GM18508 (cell line): ENCODE measurements around the gene KCTD5.
"Not testable (repeated sequence)": the region's sequence is repeated elsewhere in the genome, so short reads cannot be mapped to it uniquely, and the experiment has no call there.

Experiments
- ATAC-seq: cut with Tn5 transposase; IDR thresholded peaks from one replicate; pipeline ENCODE4 v1.9.1; 2021; ENCODE audit warnings: moderate number of reproducible peaks; ENCODE audit not compliant: insufficient read depth, unreplicated experiment

Gene KCTD5

GRCh38 chr16:2692948-2693651, 10.8 kb downstream of the KCTD5 start:
- no peak for ATAC-seq

DNA sequence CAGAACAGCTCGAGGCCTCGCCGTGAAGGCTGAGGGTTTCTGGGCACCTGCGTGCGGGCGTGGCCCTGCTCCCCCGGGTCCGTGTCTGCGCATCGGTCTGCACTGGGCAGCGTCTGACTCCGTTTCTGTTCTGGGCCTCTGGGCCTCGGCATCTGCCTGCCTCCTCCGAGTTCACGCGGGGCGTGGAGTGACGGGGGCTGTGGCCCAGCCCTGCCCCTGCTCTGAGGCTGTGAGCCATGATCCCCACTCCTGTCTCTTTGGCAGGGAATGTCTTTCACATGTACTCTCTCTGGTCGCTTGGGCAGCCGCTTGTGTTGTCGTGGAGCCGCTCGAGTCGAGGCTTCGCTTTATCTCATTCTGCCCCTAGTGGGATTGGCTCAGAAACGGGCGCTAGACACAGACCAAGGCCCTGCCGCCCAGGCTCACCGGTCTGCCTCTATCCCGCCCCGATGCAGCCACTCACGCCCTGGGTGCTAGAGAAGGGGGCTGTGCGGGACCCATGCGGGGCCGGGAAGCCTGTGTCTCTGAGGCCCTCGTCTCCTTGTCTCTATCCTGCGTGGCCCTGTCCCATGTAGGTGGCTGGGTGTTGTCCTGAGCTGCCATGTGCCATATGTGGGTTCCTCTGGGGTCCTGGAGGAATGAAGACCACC, 14.4 kb downstream of the KCTD5 start:
- not testable (repeated sequence) for ATAC-seq

DNA sequence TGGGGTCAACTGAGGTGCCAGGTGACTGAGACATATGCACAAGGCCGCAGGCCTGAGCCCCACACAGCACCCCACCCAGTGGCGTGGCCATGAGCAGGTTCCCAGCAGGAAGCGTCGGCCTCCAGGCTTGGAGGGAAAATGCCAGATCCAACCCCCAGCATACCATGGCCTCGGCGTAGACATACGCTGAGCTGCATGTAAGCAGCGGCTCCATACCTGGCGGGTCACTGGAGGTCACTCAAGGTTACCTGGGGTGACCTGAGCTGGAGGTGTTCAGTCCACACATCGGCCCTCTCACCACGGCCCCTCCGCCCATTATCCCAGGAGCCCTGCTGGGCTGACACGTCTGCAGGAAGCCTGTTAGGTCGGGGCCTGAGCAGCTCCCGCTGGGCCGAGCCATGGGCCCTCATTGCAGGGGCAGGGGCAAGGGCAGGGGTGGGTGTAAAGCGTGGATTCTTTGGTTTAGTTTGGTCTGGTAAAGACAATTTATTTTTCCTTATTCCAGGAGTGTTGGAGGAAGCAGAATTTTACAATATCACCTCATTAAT, 15.2 kb downstream of the KCTD5 start:
- no peak for ATAC-seq

- no peak for ATAC-seq
Observed at GRCh38 chr16:2698103-2698870, 16.0 kb downstream of the KCTD5 start.

- no peak for ATAC-seq
Observed at GRCh38 chr16:2698965-2699750, 16.8 kb downstream of the KCTD5 start.

- ATAC-seq: no peak
Observed at GRCh38 chr16:2699791-2700600, 17.7 kb downstream of the KCTD5 start.

- ATAC-seq: no peak
Observed at GRCh38 chr16:2700786-2701185, 18.5 kb downstream of the KCTD5 start.

DNA sequence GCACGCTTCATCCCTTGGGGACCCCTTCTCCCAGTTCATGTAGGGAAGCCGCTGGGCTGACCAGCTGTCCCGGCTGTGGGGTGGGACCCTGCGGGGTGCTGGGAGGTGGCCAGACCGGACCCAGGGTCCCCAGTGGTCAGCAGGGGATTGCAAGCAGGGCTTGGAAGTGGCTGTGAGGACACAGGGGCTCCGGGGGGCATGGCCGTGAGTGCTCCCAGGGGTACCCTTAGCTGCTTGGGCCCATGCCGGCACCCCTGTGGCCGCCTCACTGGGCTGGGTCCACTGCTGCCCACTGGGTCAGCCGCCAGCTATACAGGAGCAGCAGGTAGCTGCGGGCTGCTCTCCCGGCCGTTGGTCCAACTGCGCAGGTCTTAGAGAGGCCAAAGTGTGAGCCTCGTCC, 18.9 kb downstream of the KCTD5 start:
- ATAC-seq: no peak

DNA sequence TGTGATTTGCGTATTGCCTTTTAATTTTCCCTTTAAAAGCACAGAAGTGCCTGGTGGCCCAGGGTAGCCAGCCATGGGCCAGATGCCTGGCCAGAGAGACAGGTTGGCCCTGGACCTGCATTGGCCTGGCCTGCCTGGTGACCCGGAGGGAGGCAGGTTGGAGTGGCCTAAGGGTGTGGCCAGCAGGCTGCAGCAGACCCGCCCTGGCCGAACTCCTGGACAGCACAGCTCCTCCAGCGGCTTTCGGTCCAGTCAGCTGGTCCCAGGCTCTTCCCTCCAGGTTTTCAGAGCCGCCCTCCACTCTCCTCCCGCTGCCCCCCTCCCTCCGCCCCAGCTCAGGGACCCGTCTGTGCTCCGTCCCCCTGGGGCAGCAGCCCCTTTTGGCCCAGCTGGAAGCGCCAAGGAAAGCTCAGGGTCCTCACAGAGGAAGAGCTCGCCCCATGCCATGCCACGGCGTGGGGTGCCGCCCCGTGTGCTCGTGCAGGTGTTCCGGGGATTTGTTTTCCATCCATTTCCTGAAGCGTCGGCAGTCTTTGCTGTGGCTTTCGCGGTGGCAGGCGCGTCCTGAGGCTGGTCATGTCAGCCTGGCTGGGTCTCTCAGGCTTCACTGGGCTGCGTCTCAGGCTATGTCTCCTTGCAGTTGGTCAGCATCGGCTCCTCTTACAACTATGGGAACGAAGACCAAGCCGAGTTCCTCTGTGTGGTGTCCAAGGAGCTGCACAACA, 19.6 kb downstream of the KCTD5 start:
- ATAC-seq: no peak

DNA sequence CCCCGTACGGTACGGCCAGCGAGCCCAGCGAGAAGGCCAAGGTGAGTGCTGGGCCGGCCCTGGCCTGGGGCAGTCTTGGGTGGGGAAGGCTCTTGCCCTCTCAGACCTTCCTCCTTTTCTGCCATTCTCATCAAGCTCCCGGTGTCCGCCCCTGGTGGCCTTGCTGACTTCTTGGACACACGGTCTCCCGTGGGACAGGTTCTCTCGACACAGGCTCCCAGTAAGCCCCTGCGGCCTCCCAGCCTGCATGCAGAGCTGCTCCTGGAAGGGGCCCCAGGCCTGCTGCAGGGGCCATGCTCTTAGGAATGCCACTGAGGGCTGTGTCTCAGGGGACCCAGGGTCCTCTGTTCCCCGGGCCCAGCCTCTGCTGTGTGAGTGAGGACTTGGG, 20.1 kb downstream of the KCTD5 start:
- ATAC-seq: no peak

DNA sequence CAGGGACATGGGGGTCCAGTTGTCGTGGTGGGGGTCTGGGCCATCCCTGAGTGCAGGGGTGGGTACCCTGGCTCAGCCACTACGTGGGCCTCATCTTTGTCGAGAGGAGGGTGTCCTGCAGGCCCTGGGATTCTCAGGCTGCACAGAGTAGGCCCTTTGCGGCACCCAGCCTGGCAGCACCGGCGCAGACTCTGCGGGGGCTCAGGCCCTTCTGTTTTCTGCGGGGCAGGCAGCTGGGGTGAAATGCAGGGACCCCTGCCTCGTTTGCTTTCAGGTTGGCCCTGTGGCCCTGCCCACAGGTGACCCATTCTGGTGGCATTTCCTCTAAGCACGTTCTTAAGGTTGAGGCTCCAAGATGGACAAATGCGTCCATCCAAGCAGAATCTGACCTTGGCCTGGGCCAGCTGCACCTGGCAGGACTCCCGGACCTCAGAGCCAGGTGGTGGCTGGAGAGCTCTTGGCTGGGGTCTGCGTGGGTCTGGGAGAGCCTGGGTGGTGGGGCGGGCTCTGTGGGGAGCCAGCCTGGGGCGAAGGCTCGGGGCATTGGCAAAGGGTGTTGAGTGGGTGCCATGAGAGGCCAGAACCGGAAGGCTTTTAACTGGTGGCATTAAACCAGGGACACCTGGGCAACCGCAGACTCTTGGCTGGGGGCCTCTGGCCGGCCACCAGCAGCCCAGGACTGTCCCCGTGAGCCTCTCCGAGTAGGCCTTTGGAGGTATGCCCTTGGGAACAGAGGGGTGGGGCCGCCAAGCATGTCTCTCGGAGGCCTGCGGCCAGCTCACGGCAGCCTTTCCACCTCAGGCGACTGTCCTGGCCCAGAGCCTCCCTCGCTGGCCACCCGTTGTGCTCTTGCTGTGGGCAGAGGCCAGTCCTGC, 20.8 kb downstream of the KCTD5 start:
- no peak for ATAC-seq

DNA sequence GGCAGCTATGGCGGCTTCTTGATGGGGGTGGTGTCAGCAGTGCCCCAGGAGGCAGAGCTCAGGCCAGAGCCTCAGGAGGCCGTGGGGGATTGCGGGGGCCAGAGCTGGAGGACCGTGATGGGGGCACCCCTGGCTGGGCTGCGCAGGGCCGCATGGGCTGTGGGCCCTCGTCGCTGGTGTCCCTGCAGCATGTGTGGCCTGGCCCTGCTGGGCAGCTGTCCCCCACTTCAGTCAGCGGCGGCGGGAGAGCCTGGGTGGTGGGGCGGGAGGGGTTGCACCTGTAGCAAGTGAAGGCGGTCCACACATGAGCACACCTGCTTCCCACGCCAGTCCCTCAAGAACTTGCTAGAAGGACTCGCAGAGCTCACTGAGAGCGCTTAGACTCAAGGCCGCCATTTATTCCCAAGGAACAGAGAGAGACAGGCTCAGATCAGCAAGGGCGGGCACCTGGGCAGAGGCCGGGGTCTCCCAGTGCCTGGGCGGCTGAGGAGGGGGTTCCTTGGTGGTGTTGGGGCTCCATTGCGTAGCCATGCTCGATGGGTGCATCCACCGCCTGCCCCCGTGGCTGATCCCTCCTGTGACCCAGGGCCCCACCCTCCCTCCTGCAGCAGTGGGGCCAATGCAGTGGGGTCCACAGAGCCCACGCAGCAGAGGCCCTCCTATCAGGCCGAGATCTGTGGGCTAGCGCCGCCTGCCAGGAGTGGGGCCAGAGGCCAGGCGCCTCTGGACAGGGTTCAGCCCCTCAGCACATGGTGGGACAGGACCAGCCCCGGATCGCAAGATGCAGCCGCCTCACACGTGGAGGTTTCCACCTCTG, 22.1 kb downstream of the KCTD5 start:
- ATAC-seq: no peak

GRCh38 chr16:2704983-2705275, 22.6 kb downstream of the KCTD5 start:
- no peak for ATAC-seq

DNA sequence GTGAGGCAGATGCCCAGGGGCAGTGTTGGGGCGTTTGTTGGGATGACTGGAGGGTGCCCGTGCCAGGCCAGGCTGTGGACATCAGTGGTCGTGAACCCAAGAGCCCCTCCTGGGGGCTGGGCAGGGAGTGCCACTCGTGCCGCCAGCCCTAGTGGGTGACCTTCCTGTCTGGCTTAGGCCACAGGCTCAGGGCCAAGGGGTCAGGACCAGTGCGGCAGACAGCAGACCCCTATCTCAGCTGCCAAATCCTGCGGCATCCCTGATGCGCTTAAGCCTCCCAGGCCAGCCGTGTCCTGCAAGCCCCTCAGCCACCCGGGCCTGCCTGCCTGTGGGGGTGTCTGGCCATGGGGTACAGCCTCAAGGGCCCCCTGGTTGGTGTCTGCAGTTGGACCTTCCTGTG, 23.0 kb downstream of the KCTD5 start:
- no peak for ATAC-seq

DNA sequence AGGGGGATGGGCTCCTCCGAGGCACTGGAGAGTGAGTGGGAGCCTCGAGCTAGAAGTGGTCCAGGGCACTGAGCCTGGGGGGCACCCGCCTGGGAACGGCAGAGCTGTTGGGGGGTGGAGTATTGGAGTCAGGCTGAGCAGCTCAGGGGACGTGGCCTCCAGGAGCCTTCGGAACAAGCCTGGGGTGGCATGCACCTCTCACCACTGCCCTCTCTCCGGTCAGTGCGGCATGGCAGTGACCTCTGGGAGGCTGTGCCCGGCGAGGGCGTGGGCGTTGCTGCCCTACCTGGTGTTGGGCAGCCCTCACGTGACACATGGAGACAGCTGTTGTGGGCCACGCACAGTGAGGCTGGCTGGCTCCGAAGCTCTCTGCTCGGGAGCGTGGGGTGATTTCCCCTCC, 23.8 kb downstream of the KCTD5 start:
- no peak for ATAC-seq

- no peak for ATAC-seq
Observed at GRCh38 chr16:2706611-2707311, 24.4 kb downstream of the KCTD5 start.
